ENCODE data around the gene WSCD1.

Gene WSCD1

DNA sequence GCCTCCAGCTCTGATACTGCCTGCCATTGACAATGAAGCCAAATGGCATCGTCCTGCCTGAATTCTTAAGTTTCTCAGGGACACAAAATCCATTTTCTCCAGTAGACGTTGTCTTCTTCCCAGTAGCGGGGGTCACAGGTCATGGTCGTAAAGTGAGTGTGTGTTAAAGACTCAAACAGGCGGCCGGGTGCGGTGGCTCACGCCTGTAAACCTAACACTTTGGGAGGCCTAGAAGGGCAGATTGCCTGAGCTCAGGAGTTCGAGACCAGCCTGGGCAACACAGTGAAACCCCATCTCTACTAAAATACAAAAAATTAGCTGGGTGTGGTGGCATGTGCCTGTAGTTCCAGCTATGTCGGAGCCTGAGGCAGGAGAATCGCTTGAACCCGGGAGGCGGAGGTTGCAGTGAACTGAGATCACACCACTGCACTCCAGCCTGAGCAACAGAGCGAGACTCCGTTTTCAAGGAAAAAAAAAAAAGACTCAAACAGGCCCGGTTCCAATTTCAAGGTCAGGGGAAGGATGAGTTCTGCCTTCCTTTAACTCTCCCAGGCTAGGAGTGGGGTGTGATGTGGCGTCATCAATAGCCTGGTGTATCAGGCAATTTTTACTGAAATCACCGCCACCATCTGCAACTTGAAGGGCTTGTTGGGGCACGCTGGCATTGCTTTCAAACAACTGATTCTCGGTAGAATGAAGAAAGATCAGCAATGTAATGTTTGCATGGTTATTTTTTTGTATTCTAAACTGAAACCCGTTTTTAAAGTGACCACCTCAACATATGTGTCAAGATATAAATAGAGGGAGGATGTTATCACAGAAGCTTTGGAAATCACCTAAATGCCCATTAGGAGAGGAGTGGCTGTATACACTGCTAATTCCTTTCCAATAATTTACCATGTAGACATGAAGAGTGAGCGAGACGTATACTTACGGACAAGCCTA is 91.0 kb downstream of the WSCD1 start:
- no peak overlapping the region for H3K4me3 Mint-ChIP-seq
- H3K36me3 Mint-ChIP-seq (ENCODE audit: low read depth), result no peaks in the 10 kb centered on the region
- peaks cover 2% of the 10 kb centered on the region for H3K27me3 Mint-ChIP-seq (ENCODE audit: low read depth)
- no peaks in the 10 kb centered on the region for H3K4me1 Mint-ChIP-seq (ENCODE audit: low read depth)
- no peak overlapping the region for H3K27ac Mint-ChIP-seq
- no peaks in the 10 kb centered on the region for H3K9me3 Mint-ChIP-seq

DNA sequence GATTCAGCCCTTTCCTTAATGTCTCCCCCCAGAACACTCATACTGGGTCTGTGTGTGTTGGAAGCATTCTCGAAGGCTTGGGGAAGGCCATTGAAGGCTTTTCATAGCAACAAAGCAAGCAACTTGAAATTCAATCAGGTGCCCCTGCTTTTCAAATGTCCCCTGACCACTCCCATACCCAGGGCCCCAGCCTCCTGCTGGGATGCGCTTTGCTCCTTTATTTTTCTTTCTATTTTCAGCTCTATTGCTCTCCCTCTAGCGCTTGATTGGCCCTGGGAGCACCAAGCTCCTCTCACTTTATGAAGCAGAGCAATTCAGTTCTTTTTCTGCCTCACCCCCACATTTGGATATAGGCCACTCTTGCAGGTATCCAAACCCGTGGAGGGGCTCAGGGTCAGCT is 92.0 kb downstream of the WSCD1 start:
- Mint-ChIP-seq H3K4me1 (ENCODE audit: low read depth) (no peaks in the 10 kb centered on the region), H3K36me3 (ENCODE audit: low read depth) (no peaks in the 10 kb centered on the region), H3K9me3 (no peaks in the 10 kb centered on the region), H3K27me3 (ENCODE audit: low read depth) (peaks cover 2% of the 10 kb centered on the region), H3K4me3 (no peak overlapping the region), H3K27ac (no peak overlapping the region)

- Mint-ChIP-seq H3K9me3 (no peaks in the 10 kb centered on the region), H3K36me3 (ENCODE audit: low read depth) (no peaks in the 10 kb centered on the region), H3K4me1 (ENCODE audit: low read depth) (no peaks in the 10 kb centered on the region), H3K27me3 (ENCODE audit: low read depth) (peaks cover 2% of the 10 kb centered on the region), H3K4me3 (no peak overlapping the region), H3K27ac (no peak overlapping the region)
These were observed 92.7 kb downstream of the WSCD1 start for GRCh38 chr17:6162892-6163291.

- Mint-ChIP-seq H3K27me3 (ENCODE audit: low read depth) (peaks cover 2% of the 10 kb centered on the region), H3K4me3 (no peak overlapping the region), H3K36me3 (ENCODE audit: low read depth) (no peaks in the 10 kb centered on the region), H3K4me1 (ENCODE audit: low read depth) (no peaks in the 10 kb centered on the region), H3K9me3 (no peaks in the 10 kb centered on the region), H3K27ac (no peak overlapping the region)
These were observed 93.6 kb downstream of the WSCD1 start for GRCh38 chr17:6163612-6164333.

GRCh38 chr17:6164996-6165395 is 94.8 kb downstream of the WSCD1 start:
- peaks cover 2% of the 10 kb centered on the region for H3K27me3 Mint-ChIP-seq (ENCODE audit: low read depth)

GRCh38 chr17:6165806-6166205 is 95.6 kb downstream of the WSCD1 start:
- H3K4me3 Mint-ChIP-seq, result no peak overlapping the region
- H3K27ac Mint-ChIP-seq, result no peak overlapping the region
- no peaks in the 10 kb centered on the region for H3K36me3 Mint-ChIP-seq (ENCODE audit: low read depth)
- peaks cover 2% of the 10 kb centered on the region for H3K27me3 Mint-ChIP-seq (ENCODE audit: low read depth)
- no peaks in the 10 kb centered on the region for H3K4me1 Mint-ChIP-seq (ENCODE audit: low read depth)
- no peaks in the 10 kb centered on the region for H3K9me3 Mint-ChIP-seq

More at GRCh38 chr17:6164996-6165395, 94.8 kb downstream of the WSCD1 start:
- Mint-ChIP-seq H3K9me3 (no peaks in the 10 kb centered on the region), H3K4me1 (ENCODE audit: low read depth) (no peaks in the 10 kb centered on the region), H3K4me3 (no peak overlapping the region), H3K36me3 (ENCODE audit: low read depth) (no peaks in the 10 kb centered on the region), H3K27ac (no peak overlapping the region)

DNA sequence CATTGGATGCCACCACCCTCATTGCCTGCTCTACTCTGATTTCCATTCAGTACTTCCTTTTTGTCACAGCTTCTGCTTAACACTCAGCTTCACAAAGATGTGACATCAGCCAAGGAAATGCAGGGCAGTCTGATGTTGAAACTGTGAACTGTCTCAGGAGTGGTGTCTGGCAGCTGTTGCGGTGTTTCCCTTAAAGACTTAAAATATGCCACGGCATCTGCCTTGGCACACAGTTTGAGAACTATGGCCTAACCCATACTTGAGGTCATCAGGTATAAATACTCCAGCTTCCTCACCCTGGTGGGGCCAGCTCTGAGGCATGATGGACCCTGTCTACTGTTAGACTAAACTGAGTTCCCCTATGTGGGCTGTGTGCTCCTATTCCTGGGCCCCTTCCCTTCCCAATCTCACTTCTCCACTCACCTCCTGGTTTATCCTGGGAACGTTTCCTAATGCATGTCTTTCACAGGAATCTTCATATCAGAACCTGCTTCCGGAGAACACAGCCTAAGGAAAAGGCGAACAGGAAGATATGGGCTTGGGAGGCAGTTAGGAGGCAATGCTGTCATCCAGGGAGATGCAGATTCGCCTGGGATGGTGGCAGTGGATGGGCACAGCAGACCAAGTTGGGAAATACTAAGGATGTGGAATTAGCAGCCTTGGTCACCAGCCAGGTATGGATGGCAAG is 96.5 kb downstream of the WSCD1 start:
- H3K4me3 Mint-ChIP-seq, result no peak overlapping the region
- no peaks in the 10 kb centered on the region for H3K4me1 Mint-ChIP-seq (ENCODE audit: low read depth)
- peaks cover 2% of the 10 kb centered on the region for H3K27me3 Mint-ChIP-seq (ENCODE audit: low read depth)
- H3K27ac Mint-ChIP-seq, result no peak overlapping the region
- H3K9me3 Mint-ChIP-seq, result no peaks in the 10 kb centered on the region
- no peaks in the 10 kb centered on the region for H3K36me3 Mint-ChIP-seq (ENCODE audit: low read depth)

DNA sequence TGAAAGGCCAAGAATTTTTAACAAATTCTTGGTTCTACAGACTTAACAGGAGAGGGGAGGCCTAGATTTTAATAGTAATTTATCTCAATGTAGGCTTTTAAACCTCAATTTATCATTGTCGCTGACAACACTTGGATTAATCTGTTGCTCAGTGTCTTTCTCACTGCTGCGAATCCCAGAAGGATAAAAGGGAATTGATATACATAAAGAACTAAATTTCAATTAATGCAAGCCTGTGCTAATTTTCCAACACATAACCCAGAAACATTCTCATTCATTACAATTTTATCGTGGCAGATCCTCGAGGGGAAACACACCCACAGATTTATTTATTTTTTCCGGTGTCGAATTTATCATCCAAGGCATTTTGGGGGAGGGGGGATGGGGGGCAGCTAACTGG is 98.1 kb downstream of the WSCD1 start:
- H3K4me3 Mint-ChIP-seq, result no peak overlapping the region
- no peaks in the 10 kb centered on the region for H3K9me3 Mint-ChIP-seq
- H3K36me3 Mint-ChIP-seq (ENCODE audit: low read depth), result no peaks in the 10 kb centered on the region
- H3K27ac Mint-ChIP-seq, result no peak overlapping the region
- no peaks in the 10 kb centered on the region for H3K4me1 Mint-ChIP-seq (ENCODE audit: low read depth)
- no peaks in the 10 kb centered on the region for H3K27me3 Mint-ChIP-seq (ENCODE audit: low read depth)

GRCh38 chr17:6170349-6170748 is 100.2 kb downstream of the WSCD1 start:
- Mint-ChIP-seq H3K27me3 (ENCODE audit: low read depth) (no peaks in the 10 kb centered on the region), H3K9me3 (no peaks in the 10 kb centered on the region), H3K4me3 (no peak overlapping the region), H3K27ac (no peak overlapping the region), H3K4me1 (ENCODE audit: low read depth) (no peaks in the 10 kb centered on the region), H3K36me3 (ENCODE audit: low read depth) (no peaks in the 10 kb centered on the region)

GRCh38 chr17:6172642-6173330 is 102.6 kb downstream of the WSCD1 start:
- Mint-ChIP-seq H3K9me3 (no peaks in the 10 kb centered on the region), H3K27me3 (ENCODE audit: low read depth) (no peaks in the 10 kb centered on the region), H3K4me3 (no peak overlapping the region)

GRCh38 chr17:6173653-6174052 is 103.5 kb downstream of the WSCD1 start:
- Mint-ChIP-seq H3K9me3 (no peaks in the 10 kb centered on the region), H3K27me3 (ENCODE audit: low read depth) (no peaks in the 10 kb centered on the region), H3K27ac (no peak overlapping the region), H3K4me3 (no peak overlapping the region), H3K4me1 (ENCODE audit: low read depth) (no peaks in the 10 kb centered on the region), H3K36me3 (ENCODE audit: low read depth) (no peaks in the 10 kb centered on the region)

More at GRCh38 chr17:6172642-6173330, 102.6 kb downstream of the WSCD1 start:
- Mint-ChIP-seq H3K36me3 (ENCODE audit: low read depth) (no peaks in the 10 kb centered on the region), H3K27ac (no peak overlapping the region), H3K4me1 (ENCODE audit: low read depth) (no peaks in the 10 kb centered on the region)
